WI38 (cell line): ENCODE data around the gene HSD3B2.

Experiments
- H3K4me3 ChIP-seq: 2 replicates; pipeline ENCODE4 v1.5.1; 2011; ENCODE audit warnings: low read depth, mild to moderate bottlenecking, control low read depth, low read length
- TF ChIP-seq, protein P1 (sequence below): IDR thresholded peaks from 2 replicates; pipeline ENCODE4 v1.5.1; 2012; ENCODE audit warnings: low read depth, mild to moderate bottlenecking, control low read depth, low read length

HSD3B2 gene

GRCh38 chr1:119451158-119451557 is 36.2 kb downstream of the HSD3B2 start:
- TF ChIP-seq, protein P1, sequence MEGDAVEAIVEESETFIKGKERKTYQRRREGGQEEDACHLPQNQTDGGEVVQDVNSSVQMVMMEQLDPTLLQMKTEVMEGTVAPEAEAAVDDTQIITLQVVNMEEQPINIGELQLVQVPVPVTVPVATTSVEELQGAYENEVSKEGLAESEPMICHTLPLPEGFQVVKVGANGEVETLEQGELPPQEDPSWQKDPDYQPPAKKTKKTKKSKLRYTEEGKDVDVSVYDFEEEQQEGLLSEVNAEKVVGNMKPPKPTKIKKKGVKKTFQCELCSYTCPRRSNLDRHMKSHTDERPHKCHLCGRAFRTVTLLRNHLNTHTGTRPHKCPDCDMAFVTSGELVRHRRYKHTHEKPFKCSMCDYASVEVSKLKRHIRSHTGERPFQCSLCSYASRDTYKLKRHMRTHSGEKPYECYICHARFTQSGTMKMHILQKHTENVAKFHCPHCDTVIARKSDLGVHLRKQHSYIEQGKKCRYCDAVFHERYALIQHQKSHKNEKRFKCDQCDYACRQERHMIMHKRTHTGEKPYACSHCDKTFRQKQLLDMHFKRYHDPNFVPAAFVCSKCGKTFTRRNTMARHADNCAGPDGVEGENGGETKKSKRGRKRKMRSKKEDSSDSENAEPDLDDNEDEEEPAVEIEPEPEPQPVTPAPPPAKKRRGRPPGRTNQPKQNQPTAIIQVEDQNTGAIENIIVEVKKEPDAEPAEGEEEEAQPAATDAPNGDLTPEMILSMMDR, result no peak
- H3K4me3 ChIP-seq, result no peak overlapping the region

- TF ChIP-seq, protein P1, result no peak
Measured at GRCh38 chr1:119452091-119452490, 37.1 kb downstream of the HSD3B2 start.

GRCh38 chr1:119453021-119453420 is 38.1 kb downstream of the HSD3B2 start:
- no peak overlapping the region for H3K4me3 ChIP-seq
- TF ChIP-seq, protein P1, result no peak

More at GRCh38 chr1:119452091-119452490, 37.1 kb downstream of the HSD3B2 start:
- no peak overlapping the region for H3K4me3 ChIP-seq

DNA sequence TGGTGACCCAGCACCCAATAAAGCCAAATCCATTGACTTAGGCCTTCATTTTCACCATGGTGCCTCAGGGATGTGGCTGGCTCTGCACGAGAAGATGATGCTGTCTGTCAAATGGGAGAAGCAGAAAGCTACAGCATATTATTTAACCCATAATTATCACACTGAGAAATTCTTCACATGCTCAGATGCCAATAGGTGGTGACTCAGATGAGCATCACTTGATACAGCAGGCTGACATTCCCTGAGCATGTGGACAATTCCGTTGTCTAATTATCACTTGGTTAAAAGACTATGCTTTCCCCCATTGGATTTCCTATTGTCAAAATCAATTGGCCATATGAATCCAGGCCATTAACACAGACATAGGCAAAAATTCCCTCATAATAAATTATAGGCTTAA is 48.0 kb downstream of the HSD3B2 start:
- TF ChIP-seq, protein P1, result no peak
- no peak overlapping the region for H3K4me3 ChIP-seq

DNA sequence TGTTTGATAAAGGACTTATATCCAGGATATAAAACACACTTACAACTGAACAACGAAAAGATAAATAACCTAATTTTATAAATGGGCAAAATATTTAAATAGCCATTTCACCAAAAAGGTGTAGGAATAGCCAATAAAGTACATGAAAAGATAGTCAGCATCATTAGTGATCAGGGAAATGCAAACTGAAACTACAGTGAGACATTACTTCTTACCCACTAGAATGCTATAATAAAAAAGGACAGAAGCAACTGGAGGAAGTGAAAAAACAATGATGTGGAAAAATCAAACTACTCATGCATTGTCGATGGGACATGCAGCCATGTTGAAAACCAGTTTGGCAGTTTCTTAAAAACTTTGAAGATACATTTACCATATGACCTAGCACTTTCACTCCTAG is 48.6 kb downstream of the HSD3B2 start:
- H3K4me3 ChIP-seq, result no peak overlapping the region
- TF ChIP-seq, protein P1, result no peak

GRCh38 chr1:119466445-119466844 is 51.5 kb downstream of the HSD3B2 start:
- no peak overlapping the region for H3K4me3 ChIP-seq
- TF ChIP-seq, protein P1, result no peak

- TF ChIP-seq, protein P1, result no peak
- H3K4me3 ChIP-seq, result no peak overlapping the region
Measured at GRCh38 chr1:119467219-119467618, 52.3 kb downstream of the HSD3B2 start.
